ENCODE results near the gene PWWP2B.

GRCh38 chr10:132434405-132435005 lies 37.5 kb downstream of the PWWP2B start:
- TF ChIP-seq POLR2A (IDR thresholded peaks at IDR 0.05) (no peak), CTCF (IDR thresholded peaks at IDR 0.05 in 8 of 11, conservative IDR thresholded peaks at IDR 0.05 in 3 of 11) (no peak)
